Lung (tissue), 12 donors: ENCODE data around the gene ZNF555. TPM values are rescaled to one million over a fixed set of nuclear protein-coding genes. Genes with fewer than 3 reads are reported as not detected.
A peak's percentile ranks its signal among the peaks of the same experiment; 100 is the strongest.

ENCODE experiments used
- ATAC-seq: fragments of 200-7000 bp; cut with Tn5 transposase; one replicate; pipeline ENCODE4 v1.9.1; 2020; ENCODE audit warnings: moderate number of reproducible peaks; ENCODE audit not compliant: insufficient read depth, low FRiP score
- DNase-seq, 3 donors: peaks; one replicate each; pipeline ENCODE4 v3.0.0-alpha.2; 2013 to 2017
- H3K27ac ChIP-seq, 2 donors: one replicate each; pipeline ENCODE4 v1.5.1; 2013; ENCODE audit warnings: mild to moderate bottlenecking in 2 of 2, moderate library complexity in 2 of 2, control low read depth in 1 of 2, inconsistent platforms in 1 of 2, low read depth in 1 of 2, low read length in 1 of 2
- H3K27me3 ChIP-seq, 3 donors: one replicate each; pipeline ENCODE4 v1.5.1; 2013; ENCODE audit warnings: low read length in 2 of 3; ENCODE audit not compliant: control insufficient read depth in 3 of 3, insufficient read depth in 3 of 3
- H3K36me3 ChIP-seq, 4 donors: one replicate each; pipeline ENCODE4 v1.5.1; 2013; ENCODE audit warnings: low read length in 4 of 4, mild to moderate bottlenecking in 1 of 4, moderate library complexity in 1 of 4; ENCODE audit not compliant: control insufficient read depth in 4 of 4, insufficient read depth in 4 of 4
- H3K4me1 ChIP-seq, 5 donors: one replicate each; pipeline ENCODE4 v1.5.1; 2013; ENCODE audit warnings: low read length in 5 of 5, mild to moderate bottlenecking in 2 of 5, moderate library complexity in 1 of 5; ENCODE audit not compliant: control insufficient read depth in 5 of 5, insufficient read depth in 5 of 5
- H3K4me3 ChIP-seq: one replicate; pipeline ENCODE4 v1.5.1; 2013; ENCODE audit warnings: mild to moderate bottlenecking, control low read depth, moderate library complexity
- H3K9ac ChIP-seq, 2 donors: one replicate each; pipeline ENCODE4 v1.5.1; 2013; ENCODE audit warnings: low read length in 2 of 2, control low read depth in 1 of 2; ENCODE audit not compliant: insufficient read depth in 1 of 2
- H3K9me3 ChIP-seq, 4 donors: one replicate each; pipeline ENCODE4 v1.5.1; 2013; ENCODE audit warnings: low read length in 3 of 4, mild to moderate bottlenecking in 1 of 4, moderate library complexity in 1 of 4; ENCODE audit not compliant: control insufficient read depth in 4 of 4, insufficient read depth in 3 of 4
- WGBS, 2 donors: extraction: QIAGEN DNeasy Blood & Tissue Kit; methylation state at CpG; one replicate each; pipeline ENCODE4 v1.1.7; 2013; 5-methylcytosine and 5-hydroxymethylcytosine counted together
- polyA plus RNA-seq, 2 donors: library from polyadenylated mRNA; stranded (reverse); fragments of 200-250 nt; gene quantifications; one replicate each; pipeline ENCODE4 v1.2.1, GENCODE V29; 2013
- total RNA-seq, 2 donors: library from RNA; depleted of rRNA in 1 of 2; stranded (reverse); fragments of >200 nt in 1 of 2; gene quantifications; one replicate each; pipeline ENCODE4 v1.2.1, GENCODE V29; 2014 to 2021
- TF ChIP-seq, protein P1 (sequence below): IDR thresholded peaks from 2 replicates; pipeline ENCODE4 v1.5.1; 2012; ENCODE audit warnings: mild to moderate bottlenecking; ENCODE audit errors: control extremely low read depth, extremely low read depth
- donor health status: control.
- donor health status: control.
- donor health status: Bipolar disorder and iron deficiency.
- donor health status: healthy.
- donor health status: DM: yes; HTN: yes; CAD: no.

Gene ZNF555
- total and polyA plus RNA-seq, 4 donors, result 1.6 to 9.6 (median 3.6) TPM

DNA sequence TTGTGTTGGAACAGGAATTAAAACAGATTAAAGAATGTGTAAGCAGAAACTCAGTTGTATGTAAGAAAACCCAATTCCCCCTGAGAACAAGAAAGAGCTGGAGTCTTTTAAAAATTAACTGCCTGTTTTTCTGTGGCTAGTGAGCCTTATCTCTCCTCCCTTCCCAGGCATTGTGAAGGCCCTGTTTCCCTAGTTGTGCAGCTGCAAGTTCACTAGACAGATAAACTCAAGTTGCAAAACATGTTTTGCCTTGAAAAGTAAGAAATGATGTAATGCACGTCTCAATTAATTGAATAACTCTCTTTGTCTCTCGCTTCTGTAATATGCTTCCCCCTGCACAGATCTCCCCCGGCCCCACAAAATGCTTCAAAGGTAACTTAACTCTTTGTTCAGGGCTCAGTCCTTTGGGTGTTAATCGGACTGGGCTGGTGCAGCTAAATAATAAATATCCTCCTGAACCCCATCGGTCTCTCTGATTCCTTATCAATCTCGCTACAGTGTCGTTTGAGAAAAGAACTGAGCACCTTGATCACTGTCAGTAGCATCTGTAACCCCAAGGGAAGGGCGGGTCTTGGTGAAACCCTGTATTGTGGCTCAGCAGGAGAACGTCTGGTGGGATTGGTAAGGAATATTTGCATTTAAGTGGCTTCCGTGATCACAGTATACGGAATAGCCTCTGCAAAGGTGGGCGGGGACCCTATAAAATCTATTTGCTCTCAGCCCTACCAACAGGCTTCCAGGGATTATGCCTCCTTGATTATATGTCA, 24.2 kb downstream of the ZNF555 start:
- Histone ChIP-seq H3K4me1 (no peaks in the 10 kb centered on the region), H3K4me3 (no peak overlapping the region), H3K9ac (no peak overlapping the region), H3K27me3 (no peaks in the 10 kb centered on the region), H3K9me3 (peaks cover 0 to 2% (median 0%) of the 10 kb centered on the region in 4 donors), H3K27ac (no peak overlapping the region), H3K36me3 (no peaks in the 10 kb centered on the region)
- WGBS, 2 donors, result 52% methylated on average over 12 of the region's 12 CpGs
- ATAC-seq (no peak), DNase-seq (peak in 1 of 3 donors; percentile 8)
- TF ChIP-seq, protein P1, sequence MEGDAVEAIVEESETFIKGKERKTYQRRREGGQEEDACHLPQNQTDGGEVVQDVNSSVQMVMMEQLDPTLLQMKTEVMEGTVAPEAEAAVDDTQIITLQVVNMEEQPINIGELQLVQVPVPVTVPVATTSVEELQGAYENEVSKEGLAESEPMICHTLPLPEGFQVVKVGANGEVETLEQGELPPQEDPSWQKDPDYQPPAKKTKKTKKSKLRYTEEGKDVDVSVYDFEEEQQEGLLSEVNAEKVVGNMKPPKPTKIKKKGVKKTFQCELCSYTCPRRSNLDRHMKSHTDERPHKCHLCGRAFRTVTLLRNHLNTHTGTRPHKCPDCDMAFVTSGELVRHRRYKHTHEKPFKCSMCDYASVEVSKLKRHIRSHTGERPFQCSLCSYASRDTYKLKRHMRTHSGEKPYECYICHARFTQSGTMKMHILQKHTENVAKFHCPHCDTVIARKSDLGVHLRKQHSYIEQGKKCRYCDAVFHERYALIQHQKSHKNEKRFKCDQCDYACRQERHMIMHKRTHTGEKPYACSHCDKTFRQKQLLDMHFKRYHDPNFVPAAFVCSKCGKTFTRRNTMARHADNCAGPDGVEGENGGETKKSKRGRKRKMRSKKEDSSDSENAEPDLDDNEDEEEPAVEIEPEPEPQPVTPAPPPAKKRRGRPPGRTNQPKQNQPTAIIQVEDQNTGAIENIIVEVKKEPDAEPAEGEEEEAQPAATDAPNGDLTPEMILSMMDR, result no peak

DNA sequence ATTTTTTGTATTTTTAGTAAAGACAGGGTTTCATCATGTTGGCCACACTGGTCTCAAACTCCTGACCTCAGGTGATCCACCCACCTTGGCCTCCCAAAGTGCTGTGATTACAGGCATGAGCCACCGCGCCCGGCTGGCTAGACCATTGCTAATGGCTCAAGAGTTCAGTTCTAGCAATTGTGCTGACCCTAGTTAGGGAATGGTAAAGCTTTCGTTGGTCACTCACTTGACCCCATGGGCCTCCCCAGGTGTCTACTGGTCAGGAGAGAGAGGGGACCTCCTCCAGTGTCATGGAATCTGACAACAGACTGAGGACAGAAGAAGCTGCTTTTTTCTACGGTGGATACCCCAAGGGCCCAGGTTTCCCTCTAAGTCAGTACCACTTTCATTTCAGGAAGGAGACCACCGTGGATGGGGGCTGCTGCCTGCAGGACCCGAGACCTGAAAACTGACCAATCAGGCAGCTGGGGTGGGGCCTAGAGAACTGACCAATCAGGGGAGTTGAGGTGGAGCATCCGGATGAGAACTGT, 25.3 kb downstream of the ZNF555 start:
- 78 to 83% methylated on average over 8 of the region's 8 CpGs for WGBS, 2 donors
- Histone ChIP-seq H3K9me3 (no peaks in the 10 kb centered on the region), H3K27ac (no peak overlapping the region), H3K4me3 (no peak overlapping the region), H3K4me1 (no peaks in the 10 kb centered on the region), H3K36me3 (no peaks in the 10 kb centered on the region), H3K9ac (no peak overlapping the region), H3K27me3 (no peaks in the 10 kb centered on the region)
- TF ChIP-seq, protein P1, result no peak
- ATAC-seq (no peak), DNase-seq (no peak)

DNA sequence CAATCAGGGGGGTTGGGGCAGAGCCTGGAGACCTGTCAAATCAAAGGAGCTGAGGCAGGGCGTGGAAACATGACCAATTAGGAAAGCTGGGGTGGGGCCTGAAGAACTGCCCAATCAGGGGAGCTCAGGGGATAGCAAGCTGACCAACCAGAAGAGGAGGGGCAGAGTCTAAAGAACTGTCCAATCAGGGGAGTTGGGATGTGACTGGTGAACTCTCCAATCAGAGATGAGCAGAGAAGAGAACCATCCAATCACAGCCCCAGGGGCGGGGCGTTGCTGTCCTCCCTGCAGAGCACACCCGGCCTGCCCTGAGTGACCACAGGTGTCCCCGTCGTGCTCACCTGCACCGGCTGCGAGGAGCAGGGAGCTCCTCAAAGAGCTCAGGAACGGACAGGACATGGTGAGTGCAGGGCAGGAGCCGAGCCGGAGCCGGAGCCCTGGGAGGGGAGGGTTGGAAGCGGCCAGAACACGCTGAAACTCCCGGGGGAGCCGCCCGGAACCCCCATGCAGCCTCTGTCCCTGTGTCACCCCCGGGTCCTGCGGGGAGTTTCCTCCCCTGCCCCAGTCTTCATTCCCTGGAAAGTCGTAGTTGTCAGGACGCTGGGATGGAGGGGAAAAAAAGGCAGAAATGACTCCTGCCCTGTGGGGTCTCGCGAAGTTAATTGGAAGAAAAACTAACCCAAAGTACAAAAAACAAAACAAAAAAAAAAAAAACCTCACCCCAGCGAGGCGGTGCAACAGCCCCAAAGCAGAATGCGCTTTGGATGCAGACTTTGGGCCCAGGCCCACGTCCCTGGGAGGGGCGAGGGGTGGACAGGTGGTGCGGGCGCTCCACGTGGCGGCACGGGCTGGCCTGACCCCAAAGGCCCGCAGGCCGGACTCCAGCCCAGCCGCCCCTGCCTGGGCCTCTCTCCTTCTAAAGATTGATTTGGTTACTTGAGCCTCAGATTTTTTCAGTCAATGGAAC, 26.0 kb downstream of the ZNF555 start, which contains the start of gene ZNF556:
Gene ZNF556 (plus strand): TSS at position 311 of the 967 bp plus-strand sequence. CDS start 87 bp downstream, at position 398.
- Histone ChIP-seq H3K9ac (no peak within 1 kb of the TSS), H3K9me3 (no peaks in the 10 kb centered on the region), H3K36me3 (no peaks in the 10 kb centered on the region), H3K27me3 (no peaks in the 10 kb centered on the region), H3K27ac (no peak within 1 kb of the TSS), H3K4me3 (no peak within 1 kb of the TSS), H3K4me1 (no peaks in the 10 kb centered on the region)
- 87 to 90% methylated on average over 36 of the region's 36 CpGs for WGBS, 2 donors
- DNase-seq (no peak), ATAC-seq (no peak)
- TF ChIP-seq, protein P1, result no peak
